ENCODE measurements around the gene BPIFB2.
"Not testable (repeated sequence)": the region's sequence is repeated elsewhere in the genome, so short reads cannot be mapped to it uniquely, and the experiment has no call there.

BPIFB2 gene

GRCh38 chr20:33042983-33043730 is 35.7 kb downstream of the BPIFB2 start:
- DNase-seq = no peak

- no peak for DNase-seq
Observed at GRCh38 chr20:33043731-33044181, 36.3 kb downstream of the BPIFB2 start.

GRCh38 chr20:33045129-33045721 is 37.7 kb downstream of the BPIFB2 start:
- not testable (repeated sequence) for DNase-seq

GRCh38 chr20:33046412-33046811 is 38.9 kb downstream of the BPIFB2 start:
- no peak for DNase-seq

GRCh38 chr20:33051333-33051732 is 43.8 kb downstream of the BPIFB2 start:
- DNase-seq = no peak

GRCh38 chr20:33053291-33054106 is 46.0 kb downstream of the BPIFB2 start, which contains the start of gene BPIFB3:
TSS of gene BPIFB3 (plus strand) at chr20:33053903. CDS start at chr20:33055436, 1,533 bp downstream.
- DNase-seq = no peak

GRCh38 chr20:33054381-33054780 is 46.9 kb downstream of the BPIFB2 start:
- no peak for DNase-seq

GRCh38 chr20:33054791-33055190 is 47.3 kb downstream of the BPIFB2 start:
- DNase-seq = no peak

GRCh38 chr20:33059136-33059535 is 51.6 kb downstream of the BPIFB2 start:
- DNase-seq = no peak

GRCh38 chr20:33059741-33060390 is 52.4 kb downstream of the BPIFB2 start:
- no peak for DNase-seq

- DNase-seq = no peak
Observed at GRCh38 chr20:33061658-33062028, 54.1 kb downstream of the BPIFB2 start.

GRCh38 chr20:33062105-33062824 is 54.8 kb downstream of the BPIFB2 start:
- DNase-seq = no peak

GRCh38 chr20:33062825-33063149 is 55.3 kb downstream of the BPIFB2 start:
- no peak for DNase-seq

- no peak for DNase-seq
Observed at GRCh38 chr20:33063271-33063670, 55.8 kb downstream of the BPIFB2 start.

GRCh38 chr20:33064572-33065287 is 57.2 kb downstream of the BPIFB2 start:
- no peak for DNase-seq

GRCh38 chr20:33065785-33066184 is 58.3 kb downstream of the BPIFB2 start:
- DNase-seq = no peak

- no peak for DNase-seq
Observed at GRCh38 chr20:33067806-33068205, 60.3 kb downstream of the BPIFB2 start.

GRCh38 chr20:33068251-33068939 is 60.9 kb downstream of the BPIFB2 start:
- no peak for DNase-seq

- no peak for DNase-seq
Observed at GRCh38 chr20:33069673-33070072, 62.2 kb downstream of the BPIFB2 start.

- no peak for DNase-seq
Observed at GRCh38 chr20:33070111-33071053, 62.9 kb downstream of the BPIFB2 start.
